MM.1S (cell line): ENCODE data around the gene CFB.

Experiments used
- DNase-seq: peaks from one replicate; pipeline ENCODE4 v3.0.0-alpha.2; 2015
- H2AFZ ChIP-seq: fragments of 300-600 bp; sonication (generic); 2 replicates; pipeline ENCODE4 v1.6.0; 2016; ENCODE audit warnings: antibody characterized with exemption, low read length
- H3F3A ChIP-seq: fragments of 300-600 bp; sonication (generic); 2 replicates; pipeline ENCODE4 v1.6.1; 2016; ENCODE audit warnings: mild to moderate bottlenecking, antibody characterized with exemption, low read length, moderate library complexity, mixed read lengths; ENCODE audit not compliant: insufficient read depth
- H3K27ac ChIP-seq: fragments of 300-600 bp; sonication (generic); 2 replicates; pipeline ENCODE4 v1.5.1; 2016; ENCODE audit warnings: mild to moderate bottlenecking, low read length
- H3K27me3 ChIP-seq: fragments of 300-600 bp; sonication (generic); replicated peaks from 2 replicates; pipeline ENCODE4 v1.6.0; 2016; ENCODE audit warnings: low read length; ENCODE audit not compliant: insufficient read depth
- H3K36me3 ChIP-seq: fragments of 300-600 bp; sonication (generic); replicated peaks from 2 replicates; pipeline ENCODE4 v1.6.1; 2016; ENCODE audit warnings: mild to moderate bottlenecking, low read length, mixed read lengths; ENCODE audit not compliant: insufficient read depth
- H3K4me1 ChIP-seq: fragments of 300-600 bp; sonication (generic); 2 replicates; pipeline ENCODE4 v1.6.1; 2016; ENCODE audit warnings: low read length, mixed read lengths
- H3K4me2 ChIP-seq: fragments of 300-600 bp; sonication (generic); 2 replicates; pipeline ENCODE4 v1.6.0; 2016; ENCODE audit warnings: low read depth, low read length
- H3K4me3 ChIP-seq: fragments of 300-600 bp; sonication (generic); 2 replicates; pipeline ENCODE4 v1.5.1; 2016; ENCODE audit warnings: low read length, mixed read lengths
- H3K79me2 ChIP-seq: fragments of 300-600 bp; sonication (generic); 2 replicates; pipeline ENCODE4 v1.6.1; 2016; ENCODE audit warnings: mixed run types, low read length, mixed read lengths
- H3K9ac ChIP-seq: fragments of 300-600 bp; sonication (generic); 2 replicates; pipeline ENCODE4 v1.6.1; 2016; ENCODE audit warnings: low read length, mixed read lengths
- H3K9me2 ChIP-seq: fragments of 300-600 bp; sonication (generic); replicated peaks from 2 replicates; pipeline ENCODE4 v1.6.1; 2016; ENCODE audit warnings: mild to moderate bottlenecking, low read length, mixed read lengths; ENCODE audit not compliant: insufficient read depth
- H3K9me3 ChIP-seq: fragments of 300-600 bp; sonication (generic); replicated peaks from 2 replicates; pipeline ENCODE4 v1.6.1; 2016; ENCODE audit warnings: mild to moderate bottlenecking, low read length, mixed read lengths; ENCODE audit not compliant: insufficient read depth
- H4K20me1 ChIP-seq: fragments of 300-600 bp; sonication (generic); 2 replicates; pipeline ENCODE4 v1.6.1; 2016; ENCODE audit warnings: mild to moderate bottlenecking, low read length, moderate library complexity, mixed read lengths; ENCODE audit not compliant: insufficient read depth
- CTCF ChIP-seq: fragments of 300-600 bp; sonication (generic); IDR thresholded peaks from 2 replicates; pipeline ENCODE4 v1.5.1; 2016; ENCODE audit warnings: antibody characterized with exemption, low read length, mixed read lengths
- EZH2 ChIP-seq: fragments of 300-600 bp; sonication (generic); optimal IDR thresholded peaks from 2 replicates; pipeline ENCODE3; 2017; ENCODE audit warnings: low read depth, mild to moderate bottlenecking, antibody characterized with exemption, low read length, mixed read lengths
- EZH2phosphoT487 ChIP-seq: fragments of 300-600 bp; sonication (generic); IDR thresholded peaks from 2 replicates; pipeline ENCODE4 v1.6.1; 2018; ENCODE audit warnings: antibody characterized with exemption, low read length

Gene CFB

GRCh38 chr6:31920811-31921210, 25.1 kb upstream of the CFB start:
- Histone ChIP-seq H3K79me2 (no peaks in the 10 kb centered on the region), H3K36me3 (no peaks in the 10 kb centered on the region), H3K4me3 (no peak overlapping the region), H3K27me3 (no peaks in the 10 kb centered on the region), H2AFZ (no peak overlapping the region), H3K27ac (no peak overlapping the region), H4K20me1 (no peaks in the 10 kb centered on the region), H3K4me2 (no peak overlapping the region), H3K9ac (no peak overlapping the region), H3F3A (no peaks in the 10 kb centered on the region), H3K9me2 (no peaks in the 10 kb centered on the region), H3K4me1 (no peaks in the 10 kb centered on the region), H3K9me3 (no peaks in the 10 kb centered on the region)
- no peak for DNase-seq
- no peak for TF ChIP-seq CTCF
- no peak for TF ChIP-seq EZH2phosphoT487
- TF ChIP-seq EZH2: no peak

GRCh38 chr6:31922942-31923341, 23.0 kb upstream of the CFB start:
- no peaks in the 10 kb centered on the region for H3F3A ChIP-seq
- no peak overlapping the region for H3K4me3 ChIP-seq
- H3K9me2 ChIP-seq: no peaks in the 10 kb centered on the region
- no peak overlapping the region for H3K27ac ChIP-seq
- H3K36me3 ChIP-seq: no peaks in the 10 kb centered on the region
- H2AFZ ChIP-seq: no peak overlapping the region
- no peak overlapping the region for H3K4me2 ChIP-seq
- H3K79me2 ChIP-seq: no peaks in the 10 kb centered on the region
- no peak overlapping the region for H3K9ac ChIP-seq
- no peaks in the 10 kb centered on the region for H4K20me1 ChIP-seq
- no peaks in the 10 kb centered on the region for H3K9me3 ChIP-seq
- TF ChIP-seq CTCF: no peak; the same call in 1 of the 2 replicates
- no peak for TF ChIP-seq EZH2
- no peak for TF ChIP-seq EZH2phosphoT487
- DNase-seq: no peak
- H3K27me3 ChIP-seq: no peaks in the 10 kb centered on the region
- no peaks in the 10 kb centered on the region for H3K4me1 ChIP-seq

GRCh38 chr6:31927242-31927862, 18.5 kb upstream of the CFB start, which contains the start of gene C2:
Gene C2 (plus strand): TSS chr6:31927717. CDS start chr6:31927753, 36 bp downstream.
- no peak within 1 kb of the TSS for H3K9ac ChIP-seq

More at GRCh38 chr6:31927242-31927862, 18.5 kb upstream of the CFB start, which contains the start of gene C2:
- no peak within 1 kb of the TSS for H3K27ac ChIP-seq
- peak within 1 kb of the TSS; percentile 28; the same call in 1 of the 2 replicates for H3K4me3 ChIP-seq
- no peaks in the 10 kb centered on the region for H3K79me2 ChIP-seq
- no peaks in the 10 kb centered on the region for H3K27me3 ChIP-seq
- no peaks in the 10 kb centered on the region for H3K9me2 ChIP-seq
- DNase-seq: no peak
- H3F3A ChIP-seq: no peaks in the 10 kb centered on the region
- no peak for TF ChIP-seq EZH2
- TF ChIP-seq CTCF: no peak
- TF ChIP-seq EZH2phosphoT487: no peak
- no peaks in the 10 kb centered on the region for H3K36me3 ChIP-seq
- H3K4me1 ChIP-seq: no peaks in the 10 kb centered on the region
- H3K4me2 ChIP-seq: peak within 1 kb of the TSS; percentile 31
- no peaks in the 10 kb centered on the region for H3K9me3 ChIP-seq
- peak within 1 kb of the TSS; percentile 78 for H2AFZ ChIP-seq
- H4K20me1 ChIP-seq: no peaks in the 10 kb centered on the region
